KMS-11 (cell line): Measurements from ENCODE around the gene MACROD2.

Source experiments
- H2AFZ ChIP-seq: fragments of 200-600 bp; sonication (generic); 2 replicates; pipeline ENCODE4 v1.6.1; 2016; ENCODE audit warnings: antibody characterized with exemption, mixed run types, low read depth
- H3K27ac ChIP-seq: fragments of 200-600 bp; sonication (generic); 2 replicates; pipeline ENCODE4 v1.6.1; 2016; ENCODE audit warnings: mild to moderate bottlenecking, mixed run types
- H3K27me3 ChIP-seq: fragments of 200-600 bp; sonication (generic); 2 replicates; pipeline ENCODE4 v1.6.1; 2017; ENCODE audit warnings: mild to moderate bottlenecking, low read depth, mixed run types, moderate library complexity; ENCODE audit not compliant: insufficient read depth
- H3K36me3 ChIP-seq: fragments of 200-600 bp; sonication (generic); 2 replicates; pipeline ENCODE4 v1.6.1; 2017; ENCODE audit warnings: mild to moderate bottlenecking, mixed run types; ENCODE audit not compliant: insufficient read depth
- H3K4me1 ChIP-seq: fragments of 200-600 bp; sonication (generic); 2 replicates; pipeline ENCODE4 v1.6.1; 2016; ENCODE audit warnings: mild to moderate bottlenecking, low read depth, mixed run types; ENCODE audit not compliant: poor library complexity, severe bottlenecking
- H3K4me2 ChIP-seq: fragments of 200-600 bp; sonication (generic); 2 replicates; pipeline ENCODE4 v1.7.0; 2016; ENCODE audit warnings: mild to moderate bottlenecking, mixed run types
- H3K4me3 ChIP-seq: fragments of 200-600 bp; sonication (generic); IDR thresholded peaks from 2 replicates; pipeline ENCODE4 v1.6.1; 2017; ENCODE audit warnings: low read depth, low read length, mixed read lengths; ENCODE audit not compliant: insufficient read depth
- H3K79me2 ChIP-seq: fragments of 200-600 bp; sonication (generic); 2 replicates; pipeline ENCODE4 v1.6.1; 2016; ENCODE audit warnings: low read depth, mixed run types; ENCODE audit not compliant: insufficient read depth
- H3K9ac ChIP-seq: fragments of 200-600 bp; sonication (generic); 2 replicates; pipeline ENCODE4 v1.6.1; 2016; ENCODE audit warnings: mild to moderate bottlenecking, mixed run types
- H4K20me1 ChIP-seq: fragments of 200-600 bp; sonication (generic); 2 replicates; pipeline ENCODE4 v1.6.1; 2016; ENCODE audit warnings: mild to moderate bottlenecking, mixed run types; ENCODE audit not compliant: insufficient read depth
- CTCF ChIP-seq: fragments of 200-600 bp; sonication (generic); conservative IDR thresholded peaks from 2 replicates; pipeline ENCODE4 v1.6.1; 2017; ENCODE audit warnings: low read depth, mild to moderate bottlenecking, antibody characterized with exemption, low read length, moderate library complexity, mixed read lengths

Gene MACROD2

GRCh38 chr20:15220009-15220656, 1224.8 kb downstream of the MACROD2 start:
- TF ChIP-seq CTCF, result no peak
- no peaks in the 10 kb centered on the region for H3K36me3 ChIP-seq

GRCh38 chr20:15220778-15221565, 1225.7 kb downstream of the MACROD2 start:
- Histone ChIP-seq H3K4me2 (no peak overlapping the region), H3K36me3 (no peaks in the 10 kb centered on the region), H2AFZ (no peak overlapping the region), H3K27ac (no peak overlapping the region), H3K9ac (no peak overlapping the region), H3K4me3 (no peak overlapping the region), H3K27me3 (no peaks in the 10 kb centered on the region), H4K20me1 (no peaks in the 10 kb centered on the region), H3K4me1 (no peaks in the 10 kb centered on the region), H3K79me2 (no peaks in the 10 kb centered on the region)
- TF ChIP-seq CTCF, result no peak

More at GRCh38 chr20:15220009-15220656, 1224.8 kb downstream of the MACROD2 start:
- no peaks in the 10 kb centered on the region for H4K20me1 ChIP-seq
- no peak overlapping the region for H2AFZ ChIP-seq
- H3K79me2 ChIP-seq, result no peaks in the 10 kb centered on the region
- no peak overlapping the region for H3K9ac ChIP-seq
- no peak overlapping the region for H3K4me3 ChIP-seq
- H3K27me3 ChIP-seq, result no peaks in the 10 kb centered on the region
- H3K4me1 ChIP-seq, result no peaks in the 10 kb centered on the region
- H3K27ac ChIP-seq, result no peak overlapping the region
- no peak overlapping the region for H3K4me2 ChIP-seq

GRCh38 chr20:15222502-15223330, 1227.4 kb downstream of the MACROD2 start:
- no peak for TF ChIP-seq CTCF
- Histone ChIP-seq H3K4me2 (no peak overlapping the region), H3K27me3 (no peaks in the 10 kb centered on the region), H3K79me2 (no peaks in the 10 kb centered on the region), H2AFZ (no peak overlapping the region), H3K9ac (no peak overlapping the region), H4K20me1 (no peaks in the 10 kb centered on the region), H3K4me3 (no peak overlapping the region), H3K4me1 (no peaks in the 10 kb centered on the region), H3K36me3 (no peaks in the 10 kb centered on the region), H3K27ac (no peak overlapping the region)

- no peak for TF ChIP-seq CTCF
- Histone ChIP-seq H3K27me3 (no peaks in the 10 kb centered on the region), H4K20me1 (no peaks in the 10 kb centered on the region), H3K9ac (no peak overlapping the region), H3K4me1 (no peaks in the 10 kb centered on the region), H3K79me2 (no peaks in the 10 kb centered on the region), H3K36me3 (no peaks in the 10 kb centered on the region), H3K27ac (no peak overlapping the region), H3K4me2 (no peak overlapping the region), H3K4me3 (no peak overlapping the region), H2AFZ (no peak overlapping the region)
Observed at GRCh38 chr20:15224199-15224598, 1228.9 kb downstream of the MACROD2 start.
